ENCODE data around the gene CASQ1.

GRCh38 chr1:160239582-160240299 lies 49.4 kb downstream of the CASQ1 start:
- TF ChIP-seq, protein P1, sequence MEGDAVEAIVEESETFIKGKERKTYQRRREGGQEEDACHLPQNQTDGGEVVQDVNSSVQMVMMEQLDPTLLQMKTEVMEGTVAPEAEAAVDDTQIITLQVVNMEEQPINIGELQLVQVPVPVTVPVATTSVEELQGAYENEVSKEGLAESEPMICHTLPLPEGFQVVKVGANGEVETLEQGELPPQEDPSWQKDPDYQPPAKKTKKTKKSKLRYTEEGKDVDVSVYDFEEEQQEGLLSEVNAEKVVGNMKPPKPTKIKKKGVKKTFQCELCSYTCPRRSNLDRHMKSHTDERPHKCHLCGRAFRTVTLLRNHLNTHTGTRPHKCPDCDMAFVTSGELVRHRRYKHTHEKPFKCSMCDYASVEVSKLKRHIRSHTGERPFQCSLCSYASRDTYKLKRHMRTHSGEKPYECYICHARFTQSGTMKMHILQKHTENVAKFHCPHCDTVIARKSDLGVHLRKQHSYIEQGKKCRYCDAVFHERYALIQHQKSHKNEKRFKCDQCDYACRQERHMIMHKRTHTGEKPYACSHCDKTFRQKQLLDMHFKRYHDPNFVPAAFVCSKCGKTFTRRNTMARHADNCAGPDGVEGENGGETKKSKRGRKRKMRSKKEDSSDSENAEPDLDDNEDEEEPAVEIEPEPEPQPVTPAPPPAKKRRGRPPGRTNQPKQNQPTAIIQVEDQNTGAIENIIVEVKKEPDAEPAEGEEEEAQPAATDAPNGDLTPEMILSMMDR (IDR thresholded peaks at IDR 0.05) = no peak
- TF ChIP-seq POLR2A (IDR thresholded peaks at IDR 0.05) (no peak), EP300 (IDR thresholded peaks at IDR 0.05) (no peak)

Data from ovary (tissue), 3 donors.